Measurements from ENCODE around the gene SNTG2.
"Not testable (repeated sequence)": the region's sequence is repeated elsewhere in the genome, so short reads cannot be mapped to it uniquely, and the experiment has no call there.

Gene SNTG2

GRCh38 chr2:950080-950966 lies at the start of gene SNTG2:
SNTG2 (plus strand) TSS chr2:950849; CDS start chr2:950997, 148 bp downstream.
- peak; percentile 26 to 49 for DNase-seq

- no peak for DNase-seq
Observed at GRCh38 chr2:902584-902983, 48.1 kb upstream of the SNTG2 start.

DNA sequence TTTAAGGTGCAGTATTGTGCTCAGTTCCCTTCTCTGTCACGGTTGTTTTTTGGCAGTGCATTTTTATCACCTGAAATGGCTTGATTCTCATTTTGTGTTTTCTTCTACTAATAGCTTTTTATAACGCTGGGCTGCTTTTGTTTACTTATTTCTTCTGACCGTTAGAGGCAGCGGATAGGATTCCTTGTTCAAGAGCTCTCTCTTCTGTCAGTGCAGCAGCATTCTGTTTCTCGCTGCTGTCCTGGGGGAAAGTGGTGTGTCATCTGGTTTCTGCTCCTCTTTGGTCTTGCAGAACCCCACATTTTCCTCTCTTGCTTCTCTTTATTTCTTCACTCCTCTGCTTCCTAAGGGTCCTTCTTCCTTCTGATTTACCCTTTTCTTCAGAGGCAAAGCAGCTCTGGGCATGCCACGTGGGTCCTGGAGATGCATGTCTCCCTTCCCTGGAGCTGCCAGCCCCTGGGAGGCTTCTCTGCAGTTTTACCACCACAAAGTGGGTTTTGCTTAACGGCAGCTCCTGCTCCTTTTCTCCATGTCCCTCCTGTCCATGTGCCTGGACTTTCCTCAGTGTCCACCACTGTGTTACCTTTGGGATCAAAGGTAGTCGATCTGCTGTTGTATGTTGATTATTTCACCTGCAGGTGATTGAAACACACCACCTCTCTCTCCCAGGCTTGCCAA lies 47.3 kb upstream of the SNTG2 start:
- no peak for DNase-seq

GRCh38 chr2:904246-905024 lies 46.2 kb upstream of the SNTG2 start:
- no peak for DNase-seq

- no peak for DNase-seq
Observed at GRCh38 chr2:905091-905832, 45.4 kb upstream of the SNTG2 start.

DNA sequence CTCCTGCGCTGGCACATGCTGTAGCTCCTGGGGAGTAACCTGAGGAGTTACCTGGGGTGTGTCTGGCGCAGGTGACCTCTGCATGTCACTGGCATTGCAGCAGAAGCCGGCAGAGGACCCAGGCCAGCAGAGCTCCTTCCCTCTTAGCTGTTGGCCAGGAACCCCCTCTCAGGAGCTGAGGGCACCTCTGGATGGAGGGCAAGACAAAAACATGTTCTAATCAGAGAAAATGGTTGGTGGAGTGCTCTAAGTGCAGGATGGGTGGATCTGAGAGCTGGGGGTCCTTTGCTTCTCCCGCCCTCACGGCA lies 44.9 kb upstream of the SNTG2 start:
- no peak for DNase-seq

- DNase-seq: no peak
Observed at GRCh38 chr2:907706-908105, 42.9 kb upstream of the SNTG2 start.

- no peak for DNase-seq
Observed at GRCh38 chr2:908568-908967, 42.1 kb upstream of the SNTG2 start.

DNA sequence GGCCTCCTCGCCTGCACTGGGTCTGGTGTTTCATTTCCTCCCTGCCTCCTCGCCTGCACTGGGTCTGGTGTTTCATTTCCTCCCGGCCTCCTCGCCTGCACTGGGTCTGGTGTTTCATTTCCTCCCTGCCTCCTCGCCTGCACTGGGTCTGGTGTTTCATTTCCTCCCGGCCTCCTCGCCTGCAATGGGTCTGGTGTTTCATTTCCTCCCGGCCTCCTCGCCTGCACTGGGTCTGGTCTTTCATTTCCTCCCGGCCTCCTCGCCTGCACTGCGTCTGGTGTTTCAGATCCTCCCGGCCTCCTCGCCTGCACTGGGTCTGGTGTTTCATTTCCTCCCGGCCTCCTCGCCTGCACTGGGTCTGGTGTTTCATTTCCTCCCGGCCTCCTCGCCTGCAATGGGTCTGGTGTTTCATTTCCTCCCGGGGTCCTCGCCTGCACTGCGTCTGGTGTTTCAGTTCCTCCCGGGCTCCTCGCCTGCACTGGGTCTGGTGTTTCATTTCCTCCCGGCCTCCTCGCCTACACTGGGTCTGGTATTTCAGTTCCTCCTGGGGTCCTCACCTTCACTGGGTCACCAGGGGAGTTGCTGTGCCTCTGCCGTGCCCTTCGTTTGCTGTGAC lies 40.8 kb upstream of the SNTG2 start:
- DNase-seq: not testable (repeated sequence)

- no peak for DNase-seq
Observed at GRCh38 chr2:910698-911097, 40.0 kb upstream of the SNTG2 start.

DNA sequence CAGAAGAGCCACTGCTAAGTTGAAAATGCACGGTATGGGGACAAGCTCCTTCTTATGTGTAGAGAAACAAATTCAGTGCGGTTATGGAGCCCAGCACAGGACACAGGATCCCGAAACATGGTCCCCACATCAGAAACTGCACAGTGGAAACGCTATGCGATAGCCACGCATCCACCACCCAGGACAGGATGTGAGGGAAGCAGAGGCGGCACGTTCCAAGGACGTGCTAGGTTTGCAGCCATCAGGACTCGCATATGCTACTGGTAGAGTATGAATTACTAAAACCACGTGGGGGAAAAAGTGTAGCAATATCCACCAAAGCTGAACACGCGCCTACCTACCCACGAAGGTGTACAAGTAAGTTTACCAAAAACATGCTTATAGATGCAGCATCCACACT lies 34.7 kb upstream of the SNTG2 start:
- no peak for DNase-seq

GRCh38 chr2:916935-917334 lies 33.7 kb upstream of the SNTG2 start:
- no peak for DNase-seq

- no peak for DNase-seq
Observed at GRCh38 chr2:919672-920071, 31.0 kb upstream of the SNTG2 start.

GRCh38 chr2:920573-920972 lies 30.1 kb upstream of the SNTG2 start:
- DNase-seq: no peak

GRCh38 chr2:920999-921398 lies 29.6 kb upstream of the SNTG2 start:
- DNase-seq: no peak

DNA sequence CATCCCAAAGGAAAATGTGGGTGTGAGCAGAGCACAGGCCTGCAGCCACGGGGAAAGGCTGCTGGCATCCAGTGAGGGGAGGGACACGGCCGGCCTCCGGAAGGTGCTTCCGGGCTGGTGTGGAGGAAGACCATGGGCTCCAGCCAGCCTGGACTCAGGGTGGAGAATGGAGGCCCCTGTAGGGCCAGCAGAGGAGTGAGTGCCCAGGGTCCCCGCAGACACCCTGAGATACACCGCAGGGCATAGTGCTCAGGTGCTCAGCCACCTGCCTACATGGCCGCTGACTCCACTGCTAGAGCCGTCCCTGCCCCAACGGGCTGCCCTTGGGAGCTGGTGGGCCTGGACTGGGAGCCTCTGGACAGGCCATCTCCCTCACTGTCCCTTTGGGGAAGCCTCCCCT lies 28.5 kb upstream of the SNTG2 start:
- no peak for DNase-seq

DNA sequence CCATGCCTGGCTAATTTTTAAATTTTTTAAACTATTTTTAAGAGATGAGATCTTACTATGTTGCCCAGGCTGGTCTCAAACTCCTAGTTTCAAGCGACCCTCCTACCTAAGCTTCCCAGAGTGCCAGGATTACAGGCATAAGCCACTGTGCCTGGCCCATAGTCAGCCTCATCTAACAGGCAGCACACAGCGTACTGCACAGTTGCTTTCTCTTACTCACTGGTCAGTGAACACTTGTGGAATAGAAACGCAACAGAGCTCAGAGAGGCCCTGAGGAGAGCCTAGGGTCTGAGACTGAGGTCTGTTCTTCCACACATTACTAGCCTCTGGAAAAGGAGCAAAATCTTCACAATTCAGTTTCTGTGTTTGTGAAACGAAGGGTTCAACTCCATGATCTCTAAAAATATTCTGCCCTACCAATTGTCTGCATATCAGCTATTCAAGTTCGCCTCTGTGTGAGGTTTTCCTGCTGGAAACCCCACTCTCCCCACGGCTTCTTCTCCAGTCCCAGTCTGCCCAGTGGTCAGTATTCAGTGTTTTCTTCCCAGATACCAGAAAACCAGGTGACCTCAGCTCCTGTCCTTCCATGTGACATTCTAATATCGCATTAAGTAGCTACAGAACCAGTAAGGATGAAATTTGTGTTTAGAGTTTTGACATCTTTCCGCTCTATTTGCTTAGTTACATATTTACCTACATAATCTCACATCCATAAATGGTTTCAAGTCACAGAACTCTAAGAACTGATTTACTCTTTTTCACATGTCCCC lies 26.6 kb upstream of the SNTG2 start:
- no peak for DNase-seq

DNA sequence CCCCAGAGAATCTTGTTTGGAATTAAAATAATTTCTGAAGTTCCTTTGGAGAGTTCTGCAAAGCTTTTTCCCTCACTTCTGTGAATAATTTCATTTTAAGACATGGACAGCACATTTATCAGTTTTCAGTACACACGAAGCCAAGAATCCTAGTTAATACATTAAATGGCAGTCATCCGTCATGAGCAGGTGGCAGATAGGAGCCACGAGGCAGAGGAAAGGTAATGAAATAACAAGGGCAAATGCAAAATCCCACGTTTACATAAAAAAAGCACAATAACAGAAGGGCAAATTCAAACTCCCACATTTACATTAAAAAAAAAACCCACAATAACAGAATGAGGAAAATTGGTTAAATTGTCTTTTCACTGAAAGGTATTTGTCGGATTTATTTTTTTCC lies 25.9 kb upstream of the SNTG2 start:
- no peak for DNase-seq

DNA sequence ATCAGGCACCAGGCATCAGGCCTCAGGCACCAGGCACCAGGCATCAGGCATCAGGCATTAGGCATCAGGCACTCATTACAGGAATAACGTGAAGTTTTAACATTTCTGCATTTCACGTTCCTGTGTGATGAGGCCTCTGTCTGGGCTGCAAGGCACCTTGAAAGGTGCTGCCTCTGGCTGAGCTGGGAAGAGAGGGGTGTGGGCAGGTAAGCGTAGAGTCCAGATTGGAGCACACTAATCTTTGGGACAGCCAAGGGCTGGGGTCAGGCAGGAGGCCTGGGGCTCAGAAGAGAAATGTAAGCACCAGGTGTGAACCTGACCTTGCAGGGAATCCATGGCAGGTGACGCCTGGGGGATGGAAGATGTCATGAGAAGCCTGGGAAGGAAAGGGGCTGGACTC lies 25.3 kb upstream of the SNTG2 start:
- no peak for DNase-seq

DNA sequence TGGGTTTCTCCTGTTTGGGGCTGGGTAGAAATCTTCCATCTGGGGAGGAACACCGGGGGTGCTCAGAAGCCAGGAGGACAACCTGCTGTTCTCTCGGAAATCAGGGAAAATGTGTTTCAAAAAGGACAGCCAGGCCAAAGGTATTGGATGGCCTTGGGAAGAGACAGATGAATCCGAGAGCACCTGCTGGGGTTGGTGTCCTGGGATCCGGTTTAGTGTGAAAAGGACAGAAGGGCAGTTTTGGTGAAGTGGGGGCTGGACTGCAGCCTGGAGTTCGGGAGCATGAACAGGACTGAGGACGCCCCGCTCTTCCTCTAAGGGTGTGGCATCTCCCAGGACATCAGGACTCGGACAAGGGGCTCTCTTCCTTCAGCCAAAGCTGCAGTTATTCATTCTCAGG lies 24.9 kb upstream of the SNTG2 start:
- no peak for DNase-seq

GRCh38 chr2:926259-926793 lies 24.3 kb upstream of the SNTG2 start:
- no peak for DNase-seq

- no peak for DNase-seq
Observed at GRCh38 chr2:926896-927295, 23.8 kb upstream of the SNTG2 start.
